Coronary artery (tissue), 2 donors: ENCODE results near the gene PAQR7.
"Not testable (repeated sequence)": the region's sequence is repeated elsewhere in the genome, so short reads cannot be mapped to it uniquely, and the experiment has no call there.

Experiments
- DNase-seq: peaks from one replicate; pipeline ENCODE4 v3.0.0-alpha.2; 2017; ENCODE audit warnings: low spot score
- H3K27ac ChIP-seq, 2 donors: fragments of 200-600 bp; sonication (generic); one replicate each; pipeline ENCODE4 v1.5.1; 2016 to 2019
- H3K4me3 ChIP-seq: fragments of 200-600 bp; sonication (generic); 2 replicates; pipeline ENCODE4 v1.5.1; 2016; ENCODE audit warnings: mild to moderate bottlenecking, moderate library complexity
- TF ChIP-seq, protein P1 (sequence below): fragments of 200-600 bp; sonication (generic); IDR thresholded peaks from one replicate; pipeline ENCODE4 v1.5.1; 2019; ENCODE audit warnings: antibody characterized with exemption

Gene PAQR7

DNA sequence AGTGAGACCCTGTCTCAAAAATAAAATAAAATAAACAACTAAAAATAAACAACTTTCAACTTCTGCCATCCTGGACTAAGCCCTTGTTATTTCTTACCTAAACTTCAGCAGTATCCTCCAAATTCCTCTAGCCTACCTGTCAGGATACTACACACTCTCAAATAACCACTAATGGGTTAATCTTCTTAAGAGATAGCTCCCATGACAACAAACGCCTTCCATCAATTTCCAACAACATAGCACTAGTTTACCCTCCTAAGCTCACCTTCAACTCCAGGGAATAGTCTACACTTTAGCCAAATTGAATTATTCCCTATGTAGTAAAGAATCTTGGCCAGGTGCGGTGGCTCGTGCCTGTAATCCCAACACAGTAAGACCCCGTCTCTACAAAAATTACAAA is 27.6 kb downstream of the PAQR7 start:
- DNase-seq: no peak
- TF ChIP-seq, protein P1, sequence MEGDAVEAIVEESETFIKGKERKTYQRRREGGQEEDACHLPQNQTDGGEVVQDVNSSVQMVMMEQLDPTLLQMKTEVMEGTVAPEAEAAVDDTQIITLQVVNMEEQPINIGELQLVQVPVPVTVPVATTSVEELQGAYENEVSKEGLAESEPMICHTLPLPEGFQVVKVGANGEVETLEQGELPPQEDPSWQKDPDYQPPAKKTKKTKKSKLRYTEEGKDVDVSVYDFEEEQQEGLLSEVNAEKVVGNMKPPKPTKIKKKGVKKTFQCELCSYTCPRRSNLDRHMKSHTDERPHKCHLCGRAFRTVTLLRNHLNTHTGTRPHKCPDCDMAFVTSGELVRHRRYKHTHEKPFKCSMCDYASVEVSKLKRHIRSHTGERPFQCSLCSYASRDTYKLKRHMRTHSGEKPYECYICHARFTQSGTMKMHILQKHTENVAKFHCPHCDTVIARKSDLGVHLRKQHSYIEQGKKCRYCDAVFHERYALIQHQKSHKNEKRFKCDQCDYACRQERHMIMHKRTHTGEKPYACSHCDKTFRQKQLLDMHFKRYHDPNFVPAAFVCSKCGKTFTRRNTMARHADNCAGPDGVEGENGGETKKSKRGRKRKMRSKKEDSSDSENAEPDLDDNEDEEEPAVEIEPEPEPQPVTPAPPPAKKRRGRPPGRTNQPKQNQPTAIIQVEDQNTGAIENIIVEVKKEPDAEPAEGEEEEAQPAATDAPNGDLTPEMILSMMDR: no peak
- Histone ChIP-seq H3K4me3 (no peak overlapping the region), H3K27ac (no peak overlapping the region)

DNA sequence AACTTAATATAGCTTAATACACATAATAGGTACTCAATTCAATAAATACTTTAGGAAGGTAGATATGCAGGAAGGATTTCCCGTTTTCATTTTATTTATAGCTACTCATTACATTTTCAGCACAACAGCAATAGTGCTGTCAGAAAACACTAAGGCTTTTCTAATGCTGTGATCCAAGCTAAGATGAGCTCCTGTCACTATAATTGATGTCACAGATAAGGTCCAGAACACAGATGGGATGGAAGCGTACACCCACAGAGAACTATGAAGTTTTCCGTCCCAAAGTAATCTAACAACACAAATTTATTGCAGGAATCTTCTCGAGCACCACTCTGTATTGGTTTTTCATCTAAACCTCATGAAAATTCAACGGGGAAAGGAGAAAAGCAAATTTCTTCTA is 29.8 kb downstream of the PAQR7 start:
- TF ChIP-seq, protein P1: no peak
- DNase-seq: no peak
- no peak overlapping the region for H3K4me3 ChIP-seq
- H3K27ac ChIP-seq: no peak overlapping the region

DNA sequence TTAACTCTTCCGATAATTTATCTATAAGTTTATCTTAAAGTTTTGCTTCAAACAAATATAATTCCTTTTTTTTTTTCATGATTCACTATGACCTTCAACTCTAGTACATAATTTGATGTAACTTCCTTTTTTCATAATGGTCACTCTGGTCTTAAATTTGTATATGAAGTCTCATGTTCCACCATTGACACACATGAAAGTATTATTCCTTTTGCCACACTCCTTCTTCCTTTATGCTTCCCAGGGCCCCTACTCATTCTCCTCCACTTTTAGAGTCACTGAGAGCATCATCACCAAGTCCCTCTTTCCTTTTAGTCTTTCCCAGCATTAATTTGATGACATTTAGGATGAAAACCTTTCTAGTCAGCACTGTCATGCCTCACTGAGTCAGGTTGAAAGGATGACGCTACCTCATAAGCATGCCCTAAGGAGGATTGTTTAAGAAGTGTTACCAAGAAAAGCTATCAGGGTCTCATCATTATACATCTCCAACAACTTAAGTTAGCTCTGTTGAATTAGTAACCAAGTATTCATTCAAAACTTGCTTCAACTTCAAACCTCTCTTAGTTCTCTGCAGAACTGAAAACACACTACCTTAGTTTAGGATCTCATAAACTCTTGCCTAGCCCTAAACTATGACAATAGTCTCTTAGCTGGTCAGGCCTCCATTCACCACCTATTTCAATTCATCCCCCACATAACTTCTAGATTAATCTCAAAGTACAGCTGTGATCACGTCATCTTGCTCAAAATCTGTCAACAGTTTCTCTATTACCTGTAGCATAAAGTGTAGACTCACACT is 30.8 kb downstream of the PAQR7 start:
- DNase-seq: no peak
- Histone ChIP-seq H3K4me3 (no peak overlapping the region), H3K27ac (no peak overlapping the region)
- TF ChIP-seq, protein P1: no peak

DNA sequence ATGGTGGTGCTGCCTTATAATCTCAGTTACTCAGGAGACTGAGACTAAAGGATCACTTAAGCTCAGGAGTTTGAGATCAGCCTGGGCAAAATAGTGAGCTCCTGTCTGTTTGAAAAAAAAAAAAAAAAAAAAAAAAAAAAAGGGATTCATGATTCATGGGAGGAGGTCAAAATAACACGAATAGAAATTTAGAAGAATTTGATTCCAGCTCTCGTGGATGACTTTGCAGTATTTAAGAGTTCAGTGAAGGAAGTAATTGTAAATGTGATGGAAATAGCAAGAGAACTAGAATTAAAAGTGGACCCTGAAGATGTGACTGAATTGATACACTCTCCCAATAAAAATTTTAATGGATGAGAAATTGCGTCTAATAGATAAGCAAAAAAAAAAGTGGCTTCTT is 32.0 kb downstream of the PAQR7 start:
- TF ChIP-seq, protein P1: no peak
- DNase-seq: no peak
- Histone ChIP-seq H3K27ac (no peak overlapping the region), H3K4me3 (no peak overlapping the region)

DNA sequence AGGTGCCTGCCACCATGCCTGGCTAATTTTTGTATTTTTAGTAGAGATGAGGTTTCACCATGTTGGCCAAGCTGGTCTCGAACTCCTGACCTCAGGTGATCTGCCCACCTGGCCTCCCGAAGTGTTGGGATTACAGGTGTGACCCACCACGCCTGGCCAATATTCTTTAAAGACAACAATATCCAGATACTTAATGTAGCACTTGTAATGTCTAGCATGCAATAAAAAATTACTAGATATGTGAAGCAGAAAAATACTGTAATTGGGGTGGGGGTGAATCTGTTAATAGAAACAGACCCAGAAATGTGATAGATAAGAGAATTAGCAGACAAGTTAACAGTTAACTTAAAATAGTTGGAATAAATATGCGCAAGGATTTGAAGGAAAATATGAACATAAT is 35.7 kb downstream of the PAQR7 start:
- H3K27ac ChIP-seq, H3K4me3 ChIP-seq: not testable (repeated sequence)

DNA sequence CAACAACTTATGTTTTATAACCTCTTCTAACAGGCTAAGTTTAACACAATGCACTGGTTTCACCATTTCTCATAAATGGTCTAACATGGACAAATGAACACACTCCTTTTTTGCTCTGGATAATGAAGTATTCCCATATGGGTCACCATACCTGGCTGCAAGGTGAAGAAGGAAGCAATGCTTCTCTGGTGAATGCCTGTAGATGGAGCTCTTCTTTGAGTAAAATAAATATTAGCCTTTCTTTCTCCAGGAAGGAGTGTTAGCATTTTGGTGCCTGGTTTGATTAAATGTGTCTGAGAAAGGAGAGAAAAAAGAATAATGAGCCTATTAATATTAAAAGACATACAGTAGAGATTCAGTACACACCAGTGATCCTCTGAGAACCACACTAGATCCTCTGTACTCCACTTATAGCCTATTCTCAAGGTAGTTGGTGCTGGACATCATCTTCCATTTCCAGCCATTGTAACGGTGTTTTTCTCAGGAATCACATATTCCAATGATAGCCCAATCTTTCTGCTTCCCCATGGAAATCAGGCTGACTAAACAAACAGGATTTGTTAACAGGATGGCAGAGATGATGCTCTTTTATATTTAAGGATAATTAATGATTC is 38.1 kb downstream of the PAQR7 start:
- Histone ChIP-seq H3K27ac (no peak overlapping the region), H3K4me3 (no peak overlapping the region)
- DNase-seq: no peak
- TF ChIP-seq, protein P1: no peak

More for the DNA sequence above, 35.7 kb downstream of the PAQR7 start:
- not testable (repeated sequence) for DNase-seq

DNA sequence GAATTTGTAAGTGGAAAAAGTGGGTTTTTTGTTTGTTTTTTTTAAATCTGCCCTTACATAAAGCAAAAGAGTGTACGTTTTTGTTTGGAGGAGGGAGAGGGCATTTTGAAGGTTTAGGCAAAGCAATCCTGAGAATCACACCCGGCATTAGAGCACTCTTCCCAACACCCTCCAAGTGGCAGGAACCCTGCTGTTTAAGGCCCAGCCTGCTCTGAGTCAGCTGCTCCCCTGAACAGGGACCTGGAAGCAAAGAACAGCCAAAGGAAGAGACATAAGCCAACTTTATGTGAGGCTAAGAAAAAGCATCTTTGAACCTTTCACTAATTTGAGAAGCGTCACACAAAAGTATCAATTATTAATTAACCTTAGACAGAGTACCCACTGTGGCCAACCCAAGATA is 38.8 kb downstream of the PAQR7 start:
- Histone ChIP-seq H3K27ac (no peak overlapping the region), H3K4me3 (no peak overlapping the region)
- DNase-seq: no peak
- TF ChIP-seq, protein P1: no peak
